ENCODE measurements around the gene PRKN.

PRKN gene

DNA sequence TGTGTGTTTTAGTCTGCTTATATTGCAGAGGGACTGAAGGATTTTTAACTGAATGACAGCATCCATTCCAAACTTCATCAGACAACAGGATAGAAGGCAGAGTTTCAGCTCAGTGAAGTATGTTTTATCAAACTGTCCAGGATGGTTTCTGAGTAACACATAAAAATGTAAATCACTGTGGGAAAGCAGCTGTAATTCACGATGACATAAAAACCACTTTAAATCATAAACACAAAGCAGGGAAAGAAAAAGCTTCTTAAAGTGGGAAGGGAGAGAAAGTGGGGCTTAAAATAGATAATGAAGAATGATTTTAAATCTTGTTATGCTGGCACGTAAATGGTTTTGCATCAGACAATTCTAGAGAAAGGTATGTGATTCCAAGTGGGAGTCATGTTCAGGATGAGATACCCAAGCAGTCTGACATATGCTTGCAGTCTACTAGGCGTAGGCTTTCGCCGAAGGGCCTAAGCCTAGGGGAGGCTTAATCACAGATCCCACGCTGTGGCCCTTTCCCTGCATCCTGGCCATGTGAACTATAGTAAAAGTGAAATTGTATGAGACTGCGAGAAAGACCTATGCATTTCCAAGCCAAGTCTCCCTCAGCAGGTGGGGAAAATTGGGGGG is 610.6 kb downstream of the PRKN start:
- Histone ChIP-seq H3K9ac (ENCODE audit: low read length) (no peak overlapping the region), H3K9me2 (replicated peaks; ENCODE audit: insufficient read depth, low read length) (no peaks in the 10 kb centered on the region), H3K4me3 (ENCODE audit: low read length) (no peak overlapping the region), H3K9me3 (replicated peaks; ENCODE audit: insufficient read depth, low read length) (no peaks in the 10 kb centered on the region), H3K4me1 (ENCODE audit: low read length) (no peaks in the 10 kb centered on the region), H3K36me3 (replicated peaks; ENCODE audit: insufficient read depth, low read length) (no peaks in the 10 kb centered on the region), H4K20me1 (ENCODE audit: insufficient read depth, low read length) (no peaks in the 10 kb centered on the region), H3K27ac (ENCODE audit: low read length) (no peak overlapping the region), H2AFZ (ENCODE audit: low read length) (no peak overlapping the region), H3K79me2 (ENCODE audit: low read length) (no peaks in the 10 kb centered on the region), H3F3A (ENCODE audit: insufficient read depth, low read length) (no peaks in the 10 kb centered on the region), H3K4me2 (ENCODE audit: low read depth, low read length) (no peak overlapping the region), H3K27me3 (replicated peaks; ENCODE audit: insufficient read depth, low read length) (no peaks in the 10 kb centered on the region)
- DNase-seq: no peak
- TF ChIP-seq EZH2phosphoT487 (IDR thresholded peaks at IDR 0.05; ENCODE audit: low read length): no peak

DNA sequence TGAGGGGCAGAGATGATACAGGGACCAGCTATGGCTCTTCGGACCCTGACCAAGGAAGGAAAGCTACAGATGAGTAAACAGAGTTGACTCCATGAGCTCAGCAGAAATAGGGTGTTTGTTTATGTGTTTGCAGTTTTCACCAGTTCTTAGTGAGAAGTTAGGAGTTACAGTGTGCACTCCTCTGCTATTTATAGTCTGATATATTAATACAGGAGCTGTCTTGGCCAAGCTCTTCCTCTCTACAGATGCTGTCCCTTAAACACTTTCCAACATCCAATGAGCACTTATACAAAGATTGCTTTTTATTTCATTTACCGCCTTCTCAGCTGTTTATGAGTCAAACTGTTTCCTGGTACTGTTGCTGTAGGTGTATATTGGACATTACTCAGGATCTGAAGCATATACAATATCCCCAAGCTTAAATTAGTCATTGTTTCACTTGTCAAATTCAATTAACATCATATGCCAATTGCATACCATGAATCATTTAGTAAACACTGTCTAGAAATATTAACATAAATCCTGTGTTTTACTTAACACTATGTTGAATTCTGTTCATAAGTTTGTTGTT is 618.0 kb downstream of the PRKN start:
- no peak overlapping the region for H3K9ac ChIP-seq (ENCODE audit: low read length)
- no peak overlapping the region for H3K27ac ChIP-seq (ENCODE audit: low read length)
- no peaks in the 10 kb centered on the region for H3K27me3 ChIP-seq (replicated peaks; ENCODE audit: insufficient read depth, low read length)
- no peak overlapping the region for H2AFZ ChIP-seq (ENCODE audit: low read length)
- no peaks in the 10 kb centered on the region for H3K9me2 ChIP-seq (replicated peaks; ENCODE audit: insufficient read depth, low read length)
- no peaks in the 10 kb centered on the region for H3K9me3 ChIP-seq (replicated peaks; ENCODE audit: insufficient read depth, low read length)
- no peaks in the 10 kb centered on the region for H3K4me1 ChIP-seq (ENCODE audit: low read length)
- DNase-seq: no peak
- H3K36me3 ChIP-seq (replicated peaks; ENCODE audit: insufficient read depth, low read length): no peaks in the 10 kb centered on the region
- TF ChIP-seq, protein P1, sequence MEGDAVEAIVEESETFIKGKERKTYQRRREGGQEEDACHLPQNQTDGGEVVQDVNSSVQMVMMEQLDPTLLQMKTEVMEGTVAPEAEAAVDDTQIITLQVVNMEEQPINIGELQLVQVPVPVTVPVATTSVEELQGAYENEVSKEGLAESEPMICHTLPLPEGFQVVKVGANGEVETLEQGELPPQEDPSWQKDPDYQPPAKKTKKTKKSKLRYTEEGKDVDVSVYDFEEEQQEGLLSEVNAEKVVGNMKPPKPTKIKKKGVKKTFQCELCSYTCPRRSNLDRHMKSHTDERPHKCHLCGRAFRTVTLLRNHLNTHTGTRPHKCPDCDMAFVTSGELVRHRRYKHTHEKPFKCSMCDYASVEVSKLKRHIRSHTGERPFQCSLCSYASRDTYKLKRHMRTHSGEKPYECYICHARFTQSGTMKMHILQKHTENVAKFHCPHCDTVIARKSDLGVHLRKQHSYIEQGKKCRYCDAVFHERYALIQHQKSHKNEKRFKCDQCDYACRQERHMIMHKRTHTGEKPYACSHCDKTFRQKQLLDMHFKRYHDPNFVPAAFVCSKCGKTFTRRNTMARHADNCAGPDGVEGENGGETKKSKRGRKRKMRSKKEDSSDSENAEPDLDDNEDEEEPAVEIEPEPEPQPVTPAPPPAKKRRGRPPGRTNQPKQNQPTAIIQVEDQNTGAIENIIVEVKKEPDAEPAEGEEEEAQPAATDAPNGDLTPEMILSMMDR (IDR thresholded peaks at IDR 0.05; ENCODE audit: low read length): no peak
- TF ChIP-seq EZH2phosphoT487 (IDR thresholded peaks at IDR 0.05; ENCODE audit: low read length): no peak
- no peak for TF ChIP-seq EZH2 (optimal IDR thresholded peaks at IDR 0.05; ENCODE audit: low read depth, low read length)
- no peak overlapping the region for H3K4me2 ChIP-seq (ENCODE audit: low read depth, low read length)
- H3K4me3 ChIP-seq (ENCODE audit: low read length): no peak overlapping the region
- H3F3A ChIP-seq (ENCODE audit: insufficient read depth, low read length): no peaks in the 10 kb centered on the region
- H3K79me2 ChIP-seq (ENCODE audit: low read length): no peaks in the 10 kb centered on the region
- no peaks in the 10 kb centered on the region for H4K20me1 ChIP-seq (ENCODE audit: insufficient read depth, low read length)

DNA sequence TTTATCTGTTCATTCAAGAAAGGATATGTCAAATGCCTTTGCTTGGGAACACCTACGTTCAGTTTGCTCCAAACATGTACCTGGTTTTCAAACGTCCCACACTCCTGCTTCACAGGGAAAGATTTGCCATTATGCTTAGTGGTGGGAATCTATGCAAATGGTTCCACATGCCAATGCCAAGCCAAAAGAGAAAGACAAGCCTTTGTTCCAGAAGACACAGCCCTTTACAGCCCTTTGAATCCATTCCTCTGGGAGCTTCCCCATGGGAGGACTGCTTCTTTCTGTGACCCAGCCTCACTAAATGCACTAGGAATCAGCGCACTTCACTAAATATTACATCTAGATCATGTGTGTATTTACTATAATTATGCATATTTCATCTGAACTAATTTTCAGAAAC is 619.5 kb downstream of the PRKN start:
- Histone ChIP-seq H3K9ac (ENCODE audit: low read length) (no peak overlapping the region), H2AFZ (ENCODE audit: low read length) (no peak overlapping the region), H3K9me2 (replicated peaks; ENCODE audit: insufficient read depth, low read length) (no peaks in the 10 kb centered on the region), H3K4me1 (ENCODE audit: low read length) (no peaks in the 10 kb centered on the region), H3K36me3 (replicated peaks; ENCODE audit: insufficient read depth, low read length) (no peaks in the 10 kb centered on the region), H3K4me2 (ENCODE audit: low read depth, low read length) (no peak overlapping the region), H3K79me2 (ENCODE audit: low read length) (no peaks in the 10 kb centered on the region), H4K20me1 (ENCODE audit: insufficient read depth, low read length) (no peaks in the 10 kb centered on the region), H3K9me3 (replicated peaks; ENCODE audit: insufficient read depth, low read length) (no peaks in the 10 kb centered on the region), H3K4me3 (ENCODE audit: low read length) (no peak overlapping the region), H3K27ac (ENCODE audit: low read length) (no peak overlapping the region), H3K27me3 (replicated peaks; ENCODE audit: insufficient read depth, low read length) (no peaks in the 10 kb centered on the region), H3F3A (ENCODE audit: insufficient read depth, low read length) (no peaks in the 10 kb centered on the region)
- no peak for TF ChIP-seq EZH2 (optimal IDR thresholded peaks at IDR 0.05; ENCODE audit: low read depth, low read length)
- DNase-seq: no peak

DNA sequence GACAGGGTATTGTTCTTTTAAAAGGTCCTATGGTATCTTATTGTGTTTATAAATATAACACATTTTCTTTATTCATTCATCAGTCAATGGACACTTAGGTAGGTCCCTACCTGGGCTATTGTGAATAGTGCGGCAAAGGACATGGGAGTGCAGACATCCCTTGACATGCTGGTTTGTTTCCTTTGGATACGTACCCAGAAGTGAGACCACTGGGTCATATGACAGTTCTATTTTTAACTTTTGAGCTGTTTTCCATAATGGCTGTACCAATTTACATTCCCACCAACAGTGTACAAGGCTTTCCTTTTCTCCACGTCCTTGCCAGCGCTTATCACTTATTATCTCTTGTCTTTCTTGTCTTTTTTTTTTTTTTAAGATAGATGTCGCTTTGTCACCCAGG is 627.5 kb downstream of the PRKN start:
- H3K27me3 ChIP-seq (replicated peaks; ENCODE audit: insufficient read depth, low read length): no peaks in the 10 kb centered on the region
- no peak overlapping the region for H3K4me3 ChIP-seq (ENCODE audit: low read length)
- no peaks in the 10 kb centered on the region for H3K36me3 ChIP-seq (replicated peaks; ENCODE audit: insufficient read depth, low read length)
- H3K27ac ChIP-seq (ENCODE audit: low read length): no peak overlapping the region
- no peaks in the 10 kb centered on the region for H3K9me2 ChIP-seq (replicated peaks; ENCODE audit: insufficient read depth, low read length)
- no peak for DNase-seq
- H3K4me2 ChIP-seq (ENCODE audit: low read depth, low read length): no peak overlapping the region
- no peaks in the 10 kb centered on the region for H3K9me3 ChIP-seq (replicated peaks; ENCODE audit: insufficient read depth, low read length)
- H3F3A ChIP-seq (ENCODE audit: insufficient read depth, low read length): no peaks in the 10 kb centered on the region
- H3K9ac ChIP-seq (ENCODE audit: low read length): no peak overlapping the region
- H4K20me1 ChIP-seq (ENCODE audit: insufficient read depth, low read length): no peaks in the 10 kb centered on the region
- no peak overlapping the region for H2AFZ ChIP-seq (ENCODE audit: low read length)
- no peaks in the 10 kb centered on the region for H3K4me1 ChIP-seq (ENCODE audit: low read length)
- H3K79me2 ChIP-seq (ENCODE audit: low read length): no peaks in the 10 kb centered on the region
- TF ChIP-seq EZH2phosphoT487 (IDR thresholded peaks at IDR 0.05; ENCODE audit: low read length): no peak
- no peak for TF ChIP-seq EZH2 (optimal IDR thresholded peaks at IDR 0.05; ENCODE audit: low read depth, low read length)
- TF ChIP-seq, protein P1 (IDR thresholded peaks at IDR 0.05; ENCODE audit: low read length): no peak
